Ovary (tissue), 3 donors: ENCODE measurements around the gene TRIM44.

ENCODE experiments used
- EP300 ChIP-seq: sonication (generic); formaldehyde crosslinking; IDR thresholded peaks from one replicate; pipeline ENCODE4 v1.6.1; 2017; ENCODE audit warnings: antibody characterized with exemption
- POLR2A ChIP-seq: fragments of 450-650 bp; IDR thresholded peaks from one replicate; pipeline ENCODE4 v1.6.1; 2017; ENCODE audit warnings: antibody characterized with exemption, mild to moderate bottlenecking, moderate library complexity
- TF ChIP-seq, protein P1 (sequence below), 3 donors: fragments of 450-650 bp in 2 of 3; fragments of 200-600 bp in 1 of 3; IDR thresholded peaks; one replicate each; pipeline versions ENCODE4 v1.5.1 to v1.8.0; 2016 to 2022; ENCODE audit warnings: antibody characterized with exemption in 3 of 3, mild to moderate bottlenecking in 1 of 3
- donor health status: DM: no; HTN: no; CAD: no.

DNA sequence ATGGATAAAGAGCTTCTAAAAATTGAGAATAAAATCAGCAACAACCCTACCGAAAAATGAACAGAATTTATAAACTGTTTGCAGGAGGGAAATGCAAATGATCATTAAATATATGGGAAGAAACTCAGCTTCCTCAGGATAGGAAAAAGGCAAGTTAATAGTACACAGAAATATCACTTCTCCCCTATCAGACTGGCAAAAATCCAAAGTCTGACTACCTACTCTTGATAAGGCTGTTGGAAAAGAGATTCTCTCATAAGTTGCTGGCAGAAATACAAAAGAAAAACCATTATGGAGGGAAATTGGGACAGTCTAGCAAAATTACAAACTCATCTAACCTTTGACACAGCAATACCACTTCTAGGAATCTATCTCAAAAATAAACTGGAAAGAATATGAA is 180.4 kb downstream of the TRIM44 start:
- TF ChIP-seq, protein P1, sequence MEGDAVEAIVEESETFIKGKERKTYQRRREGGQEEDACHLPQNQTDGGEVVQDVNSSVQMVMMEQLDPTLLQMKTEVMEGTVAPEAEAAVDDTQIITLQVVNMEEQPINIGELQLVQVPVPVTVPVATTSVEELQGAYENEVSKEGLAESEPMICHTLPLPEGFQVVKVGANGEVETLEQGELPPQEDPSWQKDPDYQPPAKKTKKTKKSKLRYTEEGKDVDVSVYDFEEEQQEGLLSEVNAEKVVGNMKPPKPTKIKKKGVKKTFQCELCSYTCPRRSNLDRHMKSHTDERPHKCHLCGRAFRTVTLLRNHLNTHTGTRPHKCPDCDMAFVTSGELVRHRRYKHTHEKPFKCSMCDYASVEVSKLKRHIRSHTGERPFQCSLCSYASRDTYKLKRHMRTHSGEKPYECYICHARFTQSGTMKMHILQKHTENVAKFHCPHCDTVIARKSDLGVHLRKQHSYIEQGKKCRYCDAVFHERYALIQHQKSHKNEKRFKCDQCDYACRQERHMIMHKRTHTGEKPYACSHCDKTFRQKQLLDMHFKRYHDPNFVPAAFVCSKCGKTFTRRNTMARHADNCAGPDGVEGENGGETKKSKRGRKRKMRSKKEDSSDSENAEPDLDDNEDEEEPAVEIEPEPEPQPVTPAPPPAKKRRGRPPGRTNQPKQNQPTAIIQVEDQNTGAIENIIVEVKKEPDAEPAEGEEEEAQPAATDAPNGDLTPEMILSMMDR (IDR thresholded peaks at IDR 0.05) = no peak
- no peak for TF ChIP-seq EP300
- TF ChIP-seq POLR2A = no peak
